Activated B cell treated with CpG ODN at 0.5 μM for 24 hours (primary cell): ENCODE results near the gene COQ5. TPM values are rescaled to one million over a fixed set of nuclear protein-coding genes. Genes with fewer than 3 reads are reported as not detected.

Experiments
- ATAC-seq: fragments of 200-7000 bp; cut with Tn5 transposase; one replicate; pipeline ENCODE4 v1.10.0; 2021; ENCODE audit warnings: low read depth, mild to moderate bottlenecking, moderate library complexity
- CTCF ChIA-PET: fragments of 350-600 bp; sonication (Branson Sonifier 250); formaldehyde crosslinking; loops from one replicate; lab custom pipeline; 2021; ENCODE audit warnings: antibody characterized with exemption; lab: Charles Lee
- POLR2A ChIA-PET: fragments of 350-600 bp; sonication (Branson Sonifier 250); formaldehyde crosslinking; loops from one replicate; lab custom pipeline; 2021; ENCODE audit warnings: antibody characterized with exemption; lab: Charles Lee
- DNase-seq: peaks from one replicate; pipeline ENCODE4 v3.0.0; 2022
- H3K27ac Mint-ChIP-seq: one replicate; pipeline ENCODE4 v1.8.0; 2020; ENCODE audit warnings: mixed read lengths
- H3K27me3 Mint-ChIP-seq: one replicate; pipeline ENCODE4 v1.8.0; 2021; ENCODE audit warnings: mixed read lengths
- H3K36me3 Mint-ChIP-seq: one replicate; pipeline ENCODE4 v1.8.0; 2021; ENCODE audit warnings: low read depth, mixed read lengths
- H3K4me1 Mint-ChIP-seq: one replicate; pipeline ENCODE4 v1.8.0; 2021; ENCODE audit warnings: mixed read lengths
- H3K4me3 Mint-ChIP-seq: one replicate; pipeline ENCODE4 v1.8.0; 2020; ENCODE audit warnings: mild to moderate bottlenecking, mixed read lengths
- H3K9me3 Mint-ChIP-seq: one replicate; pipeline ENCODE4 v1.8.0; 2020; ENCODE audit warnings: mixed read lengths
- intact Hi-C: fragments of 100-400 bp; cut with micrococcal nuclease; formaldehyde crosslinking; loops from one replicate; pipeline ENCODE4 v1.15.1; 2024
- total RNA-seq: library from RNA; stranded (reverse); gene quantifications from 2 replicates; pipeline ENCODE4 v1.2.3, GENCODE V29; 2022
- TF ChIP-seq, protein P1 (sequence below): fragments of 200-600 bp; IDR thresholded peaks from one replicate; pipeline ENCODE4 v1.8.0; 2022; ENCODE audit warnings: antibody characterized with exemption, mild to moderate bottlenecking

Gene COQ5
- total RNA-seq, 1 donor from 2014 or later = 29.5 TPM

DNA sequence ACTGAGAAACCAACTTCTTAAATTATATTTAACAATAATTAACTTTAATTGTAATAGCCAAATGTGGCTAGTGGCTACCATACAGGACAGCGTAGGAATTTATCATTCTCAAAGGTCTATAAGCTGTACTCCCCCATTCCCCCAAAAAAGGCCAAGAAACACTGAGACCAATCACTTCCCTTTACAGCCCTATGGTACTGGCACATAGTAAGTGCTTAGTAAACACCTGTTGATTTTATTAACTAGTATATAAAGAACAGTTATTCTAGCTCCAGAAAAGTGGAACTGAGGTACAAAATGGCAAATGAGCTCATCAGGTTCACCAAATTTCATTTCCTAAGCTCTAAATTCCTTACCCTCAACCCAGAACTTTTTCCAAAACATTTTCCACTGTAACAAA lies 53.3 kb downstream of the COQ5 start:
- DNase-seq = no peak
- TF ChIP-seq, protein P1, sequence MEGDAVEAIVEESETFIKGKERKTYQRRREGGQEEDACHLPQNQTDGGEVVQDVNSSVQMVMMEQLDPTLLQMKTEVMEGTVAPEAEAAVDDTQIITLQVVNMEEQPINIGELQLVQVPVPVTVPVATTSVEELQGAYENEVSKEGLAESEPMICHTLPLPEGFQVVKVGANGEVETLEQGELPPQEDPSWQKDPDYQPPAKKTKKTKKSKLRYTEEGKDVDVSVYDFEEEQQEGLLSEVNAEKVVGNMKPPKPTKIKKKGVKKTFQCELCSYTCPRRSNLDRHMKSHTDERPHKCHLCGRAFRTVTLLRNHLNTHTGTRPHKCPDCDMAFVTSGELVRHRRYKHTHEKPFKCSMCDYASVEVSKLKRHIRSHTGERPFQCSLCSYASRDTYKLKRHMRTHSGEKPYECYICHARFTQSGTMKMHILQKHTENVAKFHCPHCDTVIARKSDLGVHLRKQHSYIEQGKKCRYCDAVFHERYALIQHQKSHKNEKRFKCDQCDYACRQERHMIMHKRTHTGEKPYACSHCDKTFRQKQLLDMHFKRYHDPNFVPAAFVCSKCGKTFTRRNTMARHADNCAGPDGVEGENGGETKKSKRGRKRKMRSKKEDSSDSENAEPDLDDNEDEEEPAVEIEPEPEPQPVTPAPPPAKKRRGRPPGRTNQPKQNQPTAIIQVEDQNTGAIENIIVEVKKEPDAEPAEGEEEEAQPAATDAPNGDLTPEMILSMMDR = no peak
- H3K36me3 Mint-ChIP-seq = no peaks in the 10 kb centered on the region
- H3K4me3 Mint-ChIP-seq = no peak overlapping the region
- no peaks in the 10 kb centered on the region for H3K4me1 Mint-ChIP-seq
- H3K27me3 Mint-ChIP-seq = no peaks in the 10 kb centered on the region
- ATAC-seq = no peak
- POLR2A ChIA-PET = interaction anchor here (0.6 to 2.5 kb wide), 3 partner anchors 11 to 494 kb away, joined by 5 to 7 read pairs (median 6); partner anchors contain the start of gene DYNLL1
- H3K9me3 Mint-ChIP-seq = no peaks in the 10 kb centered on the region
- intact Hi-C loops = no loop called here
- CTCF ChIA-PET = no interaction called here
- H3K27ac Mint-ChIP-seq = no peak overlapping the region

DNA sequence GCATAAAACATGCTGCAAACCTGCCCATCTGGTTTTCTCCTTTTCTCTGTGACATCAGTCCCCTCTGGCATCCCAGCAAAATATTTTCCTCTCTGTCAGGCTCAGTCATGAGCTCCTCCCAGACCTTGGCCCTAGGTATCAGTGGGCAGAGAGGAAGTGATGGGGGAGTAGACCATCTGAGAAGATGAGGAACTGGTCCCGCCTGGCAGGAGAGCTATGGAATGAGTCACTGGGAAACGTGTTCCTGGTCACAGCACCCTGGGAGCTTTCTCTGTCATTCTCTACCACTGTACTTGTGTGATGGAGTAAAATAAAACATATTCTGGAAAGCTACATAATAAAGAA lies 54.4 kb downstream of the COQ5 start:
- H3K27me3 Mint-ChIP-seq = no peaks in the 10 kb centered on the region
- DNase-seq (no peak), ATAC-seq (no peak)
- intact Hi-C loops = no loop called here
- no peak overlapping the region for H3K4me3 Mint-ChIP-seq
- CTCF ChIA-PET = no interaction called here
- peaks cover 6% of the 10 kb centered on the region for H3K4me1 Mint-ChIP-seq
- POLR2A ChIA-PET = interaction anchor here (0.6 to 2.5 kb wide), 2 partner anchors 22 to 183 kb away, joined by 3 to 7 read pairs; partner anchors contain the start of gene DYNLL1
- no peaks in the 10 kb centered on the region for H3K36me3 Mint-ChIP-seq
- H3K27ac Mint-ChIP-seq = no peak overlapping the region
- TF ChIP-seq, protein P1 = no peak
- no peaks in the 10 kb centered on the region for H3K9me3 Mint-ChIP-seq

DNA sequence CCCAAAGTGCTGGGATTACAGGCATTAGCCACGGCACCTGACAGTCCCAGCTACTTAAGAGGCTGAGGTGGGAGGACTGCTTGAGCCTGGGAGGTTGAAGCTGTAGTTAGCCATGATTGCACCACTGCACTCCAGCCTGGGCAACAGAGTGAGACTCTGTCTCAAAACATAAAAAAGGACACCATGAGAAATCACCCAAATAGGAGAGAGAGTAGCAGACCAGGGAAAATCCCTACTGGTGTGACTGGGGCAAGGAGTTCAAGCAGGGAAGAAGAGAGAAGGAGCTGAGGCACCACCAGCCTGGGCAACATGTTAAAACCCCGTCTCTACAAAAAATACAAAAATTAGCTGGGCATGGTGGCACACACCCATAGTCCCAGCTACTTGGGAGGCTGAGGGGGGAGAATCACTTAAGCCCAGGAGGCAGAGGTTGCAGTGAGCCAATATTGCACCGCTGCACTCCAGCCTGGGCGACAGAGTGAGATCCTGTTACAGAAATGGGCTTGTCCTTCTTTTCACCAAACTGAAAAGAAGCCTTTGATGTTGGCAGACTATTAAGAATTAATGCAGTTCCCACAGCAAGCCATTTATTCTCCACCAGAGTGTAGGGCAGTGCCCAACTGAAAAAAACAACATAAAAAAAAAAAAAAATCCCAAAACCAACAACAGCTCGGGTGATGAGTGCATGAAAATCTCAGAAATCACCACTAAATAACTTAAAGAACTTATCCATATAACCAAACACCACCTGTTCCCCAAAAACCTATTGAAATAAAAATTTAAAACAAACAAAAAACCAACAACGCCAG lies 54.9 kb downstream of the COQ5 start:
- DNase-seq = no peak
- H3K9me3 Mint-ChIP-seq = no peaks in the 10 kb centered on the region
- H3K36me3 Mint-ChIP-seq = no peaks in the 10 kb centered on the region
- TF ChIP-seq, protein P1 = no peak
- no peak overlapping the region for H3K4me3 Mint-ChIP-seq
- ChIA-PET POLR2A (interaction anchor here (0.6 to 2.5 kb wide), 2 partner anchors 22 to 183 kb away, joined by 3 to 7 read pairs; partner anchors contain the start of gene DYNLL1), CTCF (no interaction called here)
- no peak for ATAC-seq
- H3K27ac Mint-ChIP-seq = no peak overlapping the region
- peaks cover 6% of the 10 kb centered on the region for H3K4me1 Mint-ChIP-seq
- H3K27me3 Mint-ChIP-seq = no peaks in the 10 kb centered on the region
- intact Hi-C loops = no loop called here

DNA sequence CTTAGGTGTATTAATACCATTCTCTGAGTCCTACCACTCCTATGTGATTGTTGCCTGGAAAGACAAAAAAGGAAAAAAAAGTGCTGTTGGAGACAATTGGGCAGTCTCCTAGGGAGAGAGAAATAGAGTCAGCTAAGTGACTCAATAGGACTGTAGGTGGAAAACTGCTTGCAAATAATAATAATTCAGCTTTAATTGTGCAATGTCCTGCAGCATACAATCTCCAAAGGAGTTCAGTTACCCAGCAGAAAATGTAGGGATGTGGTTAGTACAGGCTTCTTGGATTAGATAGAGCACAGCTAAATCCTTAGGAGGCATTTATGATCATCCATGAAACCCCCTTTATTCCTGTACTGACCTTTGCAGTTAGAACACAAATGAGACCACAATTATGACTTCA lies 56.4 kb downstream of the COQ5 start:
- Mint-ChIP-seq H3K27ac (no peak overlapping the region), H3K36me3 (peaks cover 7% of the 10 kb centered on the region), H3K9me3 (no peaks in the 10 kb centered on the region), H3K27me3 (no peaks in the 10 kb centered on the region), H3K4me3 (no peak overlapping the region), H3K4me1 (peaks cover 15% of the 10 kb centered on the region)
- intact Hi-C loops = no loop called here
- ChIA-PET POLR2A (no interaction called here), CTCF (no interaction called here)
- DNase-seq (no peak), ATAC-seq (no peak)
- TF ChIP-seq, protein P1 = no peak

DNA sequence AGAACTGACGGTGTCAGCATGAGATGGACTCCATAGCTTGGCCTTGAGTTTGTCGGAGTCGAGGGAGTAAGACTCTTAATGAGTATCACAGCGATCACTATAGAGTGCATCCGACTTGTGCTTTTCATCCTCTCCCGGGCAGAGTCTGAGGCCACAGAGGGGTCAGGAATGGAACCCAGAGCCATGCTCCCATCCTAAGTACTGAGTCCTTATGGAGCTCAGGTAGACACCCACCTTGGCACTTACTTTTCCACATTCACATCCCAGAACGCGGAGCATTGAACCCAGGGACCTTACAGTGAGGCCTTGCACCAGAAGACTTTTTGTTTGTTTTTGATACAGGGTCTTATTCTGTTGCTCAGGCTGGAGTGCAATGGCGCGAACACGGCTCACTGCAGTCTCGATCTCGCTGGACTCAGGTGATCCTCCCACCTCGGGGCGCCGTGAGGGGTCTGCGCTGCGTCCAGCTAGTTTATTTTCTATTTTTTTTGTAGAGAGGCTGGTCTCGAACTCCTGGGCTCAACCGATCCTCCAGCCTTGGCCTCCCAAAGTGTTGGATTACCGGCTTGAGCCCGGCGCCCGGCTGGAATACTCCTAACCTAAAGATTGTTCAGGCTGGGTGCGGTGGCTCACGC lies 58.7 kb downstream of the COQ5 start:
- ChIA-PET POLR2A (interaction anchor here (0.5 to 3.5 kb wide), 10 partner anchors 11 to 358 kb away, joined by 3 to 54 read pairs (median 7); partner anchors contain the start of genes COX6A1, DYNLL1, RNF10 and RNU4-1), CTCF (interaction anchor here (0.9 to 2.7 kb wide), 5 partner anchors 25 to 66 kb away, joined by 3 to 16 read pairs (median 4); partner anchors contain the start of genes COX6A1 and DYNLL1)
- Mint-ChIP-seq H3K9me3 (no peaks in the 10 kb centered on the region), H3K36me3 (peaks cover 21% of the 10 kb centered on the region), H3K27ac (peak overlapping the region; percentile 82), H3K27me3 (no peaks in the 10 kb centered on the region), H3K4me3 (peak overlapping the region; percentile 90), H3K4me1 (peaks cover 33% of the 10 kb centered on the region)
- DNase-seq (no peak), ATAC-seq (peak; percentile 2)
- TF ChIP-seq, protein P1 = no peak
- intact Hi-C loops = no loop called here
